Adipose tissue (tissue), 3 donors: ENCODE data around the gene RBM28. TPM values are rescaled to one million over a fixed set of nuclear protein-coding genes. Genes with fewer than 3 reads are reported as not detected.
"Not testable (repeated sequence)": the region's sequence is repeated elsewhere in the genome, so short reads cannot be mapped to it uniquely, and the experiment has no call there.

Experiments
- H3K27ac ChIP-seq: one replicate; pipeline ENCODE4 v1.5.1; 2013; ENCODE audit warnings: low read depth, low read length
- WGBS, 3 donors: extraction: QIAGEN DNeasy Blood & Tissue Kit; methylation state at CpG; one replicate each; pipeline ENCODE4 v1.1.7; 2013; 5-methylcytosine and 5-hydroxymethylcytosine counted together
- polyA plus RNA-seq, 3 donors: library from polyadenylated mRNA; stranded (reverse); fragments of 200-250 nt; gene quantifications; one replicate each; pipeline ENCODE4 v1.2.3, GENCODE V29; 2013
- donor health status: healthy with polysubstance abuse.
- donor health status: Bipolar disorder and iron deficiency.
- donor health status: healthy.

RBM28 gene
- polyA plus RNA-seq, 3 donors: 11.3 to 33.4 (median 19.2) TPM

- 93 to 97% (median 95%) methylated on average over 5 of the region's 5 CpGs for WGBS, 3 donors
These were observed 33.7 kb downstream of the RBM28 start for GRCh38 chr7:128309976-128310375.

GRCh38 chr7:128309124-128309523, 34.6 kb downstream of the RBM28 start:
- no peak overlapping the region for H3K27ac ChIP-seq
- 92 to 96% (median 96%) methylated on average over 6 of the region's 6 CpGs for WGBS, 3 donors

More at GRCh38 chr7:128309976-128310375, 33.7 kb downstream of the RBM28 start:
- no peak overlapping the region for H3K27ac ChIP-seq

- 88 to 96% (median 92%) methylated on average over 2 of the region's 2 CpGs for WGBS, 3 donors
- no peak overlapping the region for H3K27ac ChIP-seq
These were observed 36.6 kb downstream of the RBM28 start for GRCh38 chr7:128307061-128307460.

GRCh38 chr7:128304212-128304611, 39.5 kb downstream of the RBM28 start:
- 79 to 100% (median 96%) methylated on average over 1 of the region's 1 CpG for WGBS, 3 donors
- H3K27ac ChIP-seq: no peak overlapping the region

- WGBS, 3 donors: 75 to 84% (median 76%) methylated on average over 5 of the region's 5 CpGs
- H3K27ac ChIP-seq: no peak overlapping the region
These were observed 40.1 kb downstream of the RBM28 start for GRCh38 chr7:128303643-128304042.

- no peak overlapping the region for H3K27ac ChIP-seq
- 89 to 97% (median 96%) methylated on average over 2 of the region's 2 CpGs for WGBS, 3 donors
These were observed 40.6 kb downstream of the RBM28 start for GRCh38 chr7:128303133-128303532.

- 56 to 66% (median 60%) methylated on average over 10 of the region's 10 CpGs for WGBS, 3 donors
- no peak overlapping the region for H3K27ac ChIP-seq
These were observed 41.6 kb downstream of the RBM28 start for GRCh38 chr7:128302139-128302538.

GRCh38 chr7:128299109-128299607, 44.5 kb downstream of the RBM28 start:
- no peak overlapping the region for H3K27ac ChIP-seq
- WGBS, 3 donors: 65 to 66% (median 65%) methylated on average over 7 of the region's 7 CpGs

- not testable (repeated sequence) for H3K27ac ChIP-seq
- WGBS, 3 donors: 70 to 85% (median 81%) methylated on average over 5 to 6 of the region's 7 CpGs
These were observed 45.7 kb downstream of the RBM28 start for GRCh38 chr7:128298004-128298403.

- H3K27ac ChIP-seq: no peak overlapping the region
- 93 to 95% (median 94%) methylated on average over 4 of the region's 4 CpGs for WGBS, 3 donors
These were observed 56.2 kb downstream of the RBM28 start for GRCh38 chr7:128287556-128287955.

- 86 to 91% (median 90%) methylated on average over 7 of the region's 7 CpGs for WGBS, 3 donors
- H3K27ac ChIP-seq: no peak overlapping the region
These were observed 59.6 kb downstream of the RBM28 start for GRCh38 chr7:128284102-128284501.

- no peak overlapping the region for H3K27ac ChIP-seq
These were observed 61.9 kb downstream of the RBM28 start for GRCh38 chr7:128281605-128282380.

GRCh38 chr7:128280451-128280850, 63.3 kb downstream of the RBM28 start:
- not testable (repeated sequence) for H3K27ac ChIP-seq
- 71 to 100% (median 88%) methylated on average over 1 of the region's 1 CpG for WGBS, 3 donors

More at GRCh38 chr7:128281605-128282380, 61.9 kb downstream of the RBM28 start:
- WGBS, 3 donors: 80 to 86% (median 83%) methylated on average over 4 of the region's 4 CpGs

- 93 to 97% (median 95%) methylated on average over 6 of the region's 6 CpGs for WGBS, 3 donors
- no peak overlapping the region for H3K27ac ChIP-seq
These were observed 64.5 kb downstream of the RBM28 start for GRCh38 chr7:128279124-128279713.

- H3K27ac ChIP-seq: no peak overlapping the region
- 92 to 100% (median 94%) methylated on average over 1 of the region's 1 CpG for WGBS, 3 donors
These were observed 65.3 kb downstream of the RBM28 start for GRCh38 chr7:128278366-128278765.

GRCh38 chr7:128275681-128276080, 68.0 kb downstream of the RBM28 start:
- WGBS, 3 donors: 79 to 86% (median 84%) methylated on average over 4 of the region's 4 CpGs
- no peak overlapping the region for H3K27ac ChIP-seq

GRCh38 chr7:128274884-128275603, 68.7 kb downstream of the RBM28 start:
- no peak overlapping the region for H3K27ac ChIP-seq

GRCh38 chr7:128274246-128274883, 69.3 kb downstream of the RBM28 start:
- no peak overlapping the region for H3K27ac ChIP-seq
- 83 to 89% (median 87%) methylated on average over 4 of the region's 4 CpGs for WGBS, 3 donors

More at GRCh38 chr7:128274884-128275603, 68.7 kb downstream of the RBM28 start:
- 59 to 67% (median 61%) methylated on average over 3 of the region's 3 CpGs for WGBS, 3 donors
